ENCODE results near the gene RFX3. TPM values are rescaled to one million over a fixed set of nuclear protein-coding genes. Genes with fewer than 3 reads are reported as not detected.

RFX3 gene
- total and polyA plus RNA-seq, 2 donors (not counting 3 experiments of a cell fraction or from before 2014, with no cell fraction given): 4.8 to 10.5 TPM

DNA sequence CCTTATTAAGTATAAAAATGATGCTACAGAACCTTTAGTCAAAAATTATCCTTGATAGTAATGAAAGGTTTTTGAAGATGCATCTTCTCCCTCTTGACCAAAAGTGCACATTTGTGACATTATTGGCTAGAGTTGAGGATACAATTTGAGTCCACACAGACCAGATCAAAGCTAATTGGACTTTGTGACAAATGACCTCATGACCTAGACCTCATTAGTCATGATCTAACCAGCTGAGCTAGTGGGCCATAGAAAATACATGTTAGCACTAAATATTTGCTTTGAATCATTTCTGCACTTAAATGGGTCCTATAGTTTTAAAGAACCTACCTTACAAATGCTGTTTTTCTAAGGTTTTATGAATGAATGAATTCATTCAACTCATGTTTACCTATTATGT, 182.1 kb downstream of the RFX3 start:
- Histone ChIP-seq H3K9me1 (replicated peaks; ENCODE audit: control insufficient read depth, extremely low read depth, insufficient read depth, low read length) (no peaks in the 10 kb centered on the region), H3K4me1 (ENCODE audit: control insufficient read depth, extremely low read depth, insufficient read depth, low read length) (no peaks in the 10 kb centered on the region), H3K36me3 (ENCODE audit: control insufficient read depth in 2 of 2, extremely low read depth in 1 of 2, insufficient read depth in 2 of 2, low read length in 2 of 2) (no peaks in the 10 kb centered on the region), H4K20me1 (replicated peaks; ENCODE audit: control insufficient read depth, extremely low read depth, insufficient read depth, low read length) (no peaks in the 10 kb centered on the region), H2AFZ (ENCODE audit: low read depth, low read length) (no peak overlapping the region), H3K27me3 (ENCODE audit: control insufficient read depth in 2 of 2, insufficient read depth in 2 of 2, low read length in 2 of 2) (no peaks in the 10 kb centered on the region), H3K27ac (ENCODE audit: insufficient read depth, low read depth, low read length) (no peak overlapping the region), H3K4me2 (ENCODE audit: insufficient read depth, low read length) (no peak overlapping the region), H3K9me3 (replicated peaks; ENCODE audit: control insufficient read depth, insufficient read depth, low read length) (no peaks in the 10 kb centered on the region), H3K4me3 (replicated peaks in 1 of 3; ENCODE audit: insufficient read depth in 1 of 3, low read depth in 1 of 3, low read length in 3 of 3) (no peak overlapping the region), H3K9ac (replicated peaks; ENCODE audit: extremely low read depth, insufficient read depth, low read length) (no peak overlapping the region), H3K79me2 (ENCODE audit: control insufficient read depth, insufficient read depth, low read length) (no peaks in the 10 kb centered on the region)
- TF ChIP-seq, protein P1, sequence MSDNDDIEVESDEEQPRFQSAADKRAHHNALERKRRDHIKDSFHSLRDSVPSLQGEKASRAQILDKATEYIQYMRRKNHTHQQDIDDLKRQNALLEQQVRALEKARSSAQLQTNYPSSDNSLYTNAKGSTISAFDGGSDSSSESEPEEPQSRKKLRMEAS (IDR thresholded peaks at IDR 0.05; ENCODE audit: insufficient read depth, insufficient read length): no peak
- TF ChIP-seq GATA2 (IDR thresholded peaks at IDR 0.05; ENCODE audit: insufficient read depth, insufficient read length, low read depth, low read length) (no peak), POLR2AphosphoS5 (IDR thresholded peaks at IDR 0.05; ENCODE audit: insufficient read depth, low read depth, low read length) (no peak), FOS (IDR thresholded peaks at IDR 0.05; ENCODE audit: borderline replicate concordance, insufficient read depth, low read length) (no peak), MYC (IDR thresholded peaks at IDR 0.05; ENCODE audit: low read depth, low read length) (no peak), JUN (IDR thresholded peaks at IDR 0.05; ENCODE audit: borderline replicate concordance, insufficient read depth, insufficient read length, low read depth) (no peak), EZH2 (IDR thresholded peaks at IDR 0.05; ENCODE audit: borderline replicate concordance, low read depth, low read length, severe bottlenecking) (no peak), POLR2A (IDR thresholded peaks at IDR 0.05; ENCODE audit: low read depth, low read length) (no peak)
- TF ChIP-seq, protein P2, sequence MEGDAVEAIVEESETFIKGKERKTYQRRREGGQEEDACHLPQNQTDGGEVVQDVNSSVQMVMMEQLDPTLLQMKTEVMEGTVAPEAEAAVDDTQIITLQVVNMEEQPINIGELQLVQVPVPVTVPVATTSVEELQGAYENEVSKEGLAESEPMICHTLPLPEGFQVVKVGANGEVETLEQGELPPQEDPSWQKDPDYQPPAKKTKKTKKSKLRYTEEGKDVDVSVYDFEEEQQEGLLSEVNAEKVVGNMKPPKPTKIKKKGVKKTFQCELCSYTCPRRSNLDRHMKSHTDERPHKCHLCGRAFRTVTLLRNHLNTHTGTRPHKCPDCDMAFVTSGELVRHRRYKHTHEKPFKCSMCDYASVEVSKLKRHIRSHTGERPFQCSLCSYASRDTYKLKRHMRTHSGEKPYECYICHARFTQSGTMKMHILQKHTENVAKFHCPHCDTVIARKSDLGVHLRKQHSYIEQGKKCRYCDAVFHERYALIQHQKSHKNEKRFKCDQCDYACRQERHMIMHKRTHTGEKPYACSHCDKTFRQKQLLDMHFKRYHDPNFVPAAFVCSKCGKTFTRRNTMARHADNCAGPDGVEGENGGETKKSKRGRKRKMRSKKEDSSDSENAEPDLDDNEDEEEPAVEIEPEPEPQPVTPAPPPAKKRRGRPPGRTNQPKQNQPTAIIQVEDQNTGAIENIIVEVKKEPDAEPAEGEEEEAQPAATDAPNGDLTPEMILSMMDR (IDR thresholded peaks at IDR 0.05; ENCODE audit: extremely low read depth in 1 of 2, insufficient read depth in 1 of 2, low read depth in 1 of 2, low read length in 2 of 2): no peak
- ChIA-PET POLR2A (no interaction called here), CTCF (interaction anchor here (1.4 to 1.8 kb wide), 3 partner anchors 10 to 103 kb away, joined by 4 to 6 read pairs (median 4); no protein-coding TSS in a partner anchor)
- dilution Hi-C loops (cut with MboI; ENCODE audit: extremely low pct_ligation_motif_present, low sequenced_read_pairs) (no loop called here), intact Hi-C loops (cut with micrococcal nuclease) (no loop called here)
- FAIRE-seq (no peak), DNase-seq (ENCODE audit: low read depth, low spot score) (no peak)
- no TSS peak for BruUV-seq (replicated peaks)
